Adrenal gland (tissue), 12 donors: ENCODE measurements around the gene FAM181A. TPM values are rescaled to one million over a fixed set of nuclear protein-coding genes. Genes with fewer than 3 reads are reported as not detected.

Experiments used
- DNase-seq, 7 donors: peaks; one replicate each; pipeline ENCODE4 v3.0.0-alpha.2; 2019 to 2020
- H3K27ac ChIP-seq, 5 donors: fragments of 200-600 bp; sonication (generic) in 4 of 5; 1 replicate in 3 of 5; 2 replicates in 2 of 5; pipeline versions ENCODE4 v1.5.1 to v1.8.0; 2016 to 2020; ENCODE audit warnings: mild to moderate bottlenecking in 1 of 5
- H3K27me3 ChIP-seq: fragments of 200-600 bp; 2 replicates; pipeline ENCODE4 v1.8.0; 2021
- H3K36me3 ChIP-seq, 2 donors: fragments of 200-600 bp; replicated peaks in 1 of 2; 1 replicate in 1 of 2; 2 replicates in 1 of 2; pipeline versions ENCODE4 v1.5.1 to v1.8.0; 2018 to 2022
- H3K4me1 ChIP-seq, 2 donors: fragments of 200-600 bp; replicated peaks in 1 of 2; 1 replicate in 1 of 2; 2 replicates in 1 of 2; pipeline versions ENCODE4 v1.5.1 to v1.8.0; 2018 to 2021
- H3K4me3 ChIP-seq, 4 donors: fragments of 200-600 bp; sonication (generic) in 3 of 4; one replicate each; pipeline ENCODE4 v1.5.1; 2016 to 2018
- H3K9me3 ChIP-seq, 3 donors: fragments of 200-600 bp; sonication (generic) in 1 of 3; replicated peaks in 1 of 3; 1 replicate in 2 of 3; 2 replicates in 1 of 3; pipeline versions ENCODE4 v1.5.1 to v1.8.0; 2016 to 2021
- POLR2A ChIP-seq, 2 donors: fragments of 450-650 bp; IDR thresholded peaks; one replicate each; pipeline ENCODE4 v1.6.1; 2017; ENCODE audit warnings: antibody characterized with exemption in 2 of 2, mild to moderate bottlenecking in 2 of 2, moderate library complexity in 1 of 2
- WGBS, 4 donors: extraction: QIAGEN DNeasy Blood & Tissue Kit in 2 of 4; methylation state at CpG; one replicate each; pipeline versions ENCODE4 v1.1.5 to v1.1.7; 2013 to 2017; 5-methylcytosine and 5-hydroxymethylcytosine counted together
- intact Hi-C, 2 donors: fragments of 100-400 bp; cut with DNase I; formaldehyde crosslinking; loops; one replicate each; pipeline versions ENCODE4 v1.14.1 to v1.15.0; 2022 to 2023
- microRNA-seq, 3 donors: library from miRNA; unstranded; fragments of <30 nt; microRNA quantifications; one replicate each; pipeline ENCODE4, GENCODE V29; 2017 to 2020
- polyA plus RNA-seq, 3 donors: library from polyadenylated mRNA; stranded (reverse); fragments of 200-250 nt in 2 of 3; fragments of 350-450 nt in 1 of 3; fragmentation: Illumina TruSeq in 1 of 3; extraction: RNeasy Lipid Tissue Mini Kit (QIAGEN cat#74804) in 1 of 3; gene quantifications; one replicate each; pipeline ENCODE4 v1.2.3, GENCODE V29; 2013 to 2014
- small RNA-seq, 2 donors: library from RNA; depleted of rRNA; stranded (forward); fragments of <200 nt; gene quantifications; one replicate each; pipeline ENCODE3, GENCODE V24; 2016
- total RNA-seq, 9 donors: library from RNA; depleted of rRNA in 4 of 9; stranded (reverse); fragments of >200 nt in 4 of 9; fragments of 120-200 nt in 1 of 9; fragmentation: NEBNext Ultra II Directional in 1 of 9; extraction: Animal tissue kit (Norgen Biotek cat#: 25700) in 1 of 9; gene quantifications; one replicate each; pipeline versions ENCODE4 v1.1.0 to v1.2.4, GENCODE V29; 2013 to 2023
- TF ChIP-seq, protein P1 (sequence below), 6 experiments: fragments of 450-650 bp in 4 of 6; fragments of 200-600 bp in 2 of 6; sonication (generic) in 1 of 6; IDR thresholded peaks; 1 replicate in 5 of 6; 2 replicates in 1 of 6; pipeline versions ENCODE4 v1.5.1 to v1.8.0; 2016 to 2021; ENCODE audit warnings: antibody characterized with exemption in 6 of 6, mild to moderate bottlenecking in 2 of 6, moderate library complexity in 1 of 6
- donor health status: healthy with polysubstance abuse.
- donor health status: Bipolar disorder and iron deficiency.
- donor health status: DM: yes; HTN: yes; CAD: no.
- donor health status: DM: no; HTN: no; CAD: no.
- donor health status: DM: no; HTN: no; CAD: no.
- donor health status: DM: yes; HTN: yes; CAD: no.

FAM181A gene
- total and polyA plus RNA-seq, 12 donors: not detected

DNA sequence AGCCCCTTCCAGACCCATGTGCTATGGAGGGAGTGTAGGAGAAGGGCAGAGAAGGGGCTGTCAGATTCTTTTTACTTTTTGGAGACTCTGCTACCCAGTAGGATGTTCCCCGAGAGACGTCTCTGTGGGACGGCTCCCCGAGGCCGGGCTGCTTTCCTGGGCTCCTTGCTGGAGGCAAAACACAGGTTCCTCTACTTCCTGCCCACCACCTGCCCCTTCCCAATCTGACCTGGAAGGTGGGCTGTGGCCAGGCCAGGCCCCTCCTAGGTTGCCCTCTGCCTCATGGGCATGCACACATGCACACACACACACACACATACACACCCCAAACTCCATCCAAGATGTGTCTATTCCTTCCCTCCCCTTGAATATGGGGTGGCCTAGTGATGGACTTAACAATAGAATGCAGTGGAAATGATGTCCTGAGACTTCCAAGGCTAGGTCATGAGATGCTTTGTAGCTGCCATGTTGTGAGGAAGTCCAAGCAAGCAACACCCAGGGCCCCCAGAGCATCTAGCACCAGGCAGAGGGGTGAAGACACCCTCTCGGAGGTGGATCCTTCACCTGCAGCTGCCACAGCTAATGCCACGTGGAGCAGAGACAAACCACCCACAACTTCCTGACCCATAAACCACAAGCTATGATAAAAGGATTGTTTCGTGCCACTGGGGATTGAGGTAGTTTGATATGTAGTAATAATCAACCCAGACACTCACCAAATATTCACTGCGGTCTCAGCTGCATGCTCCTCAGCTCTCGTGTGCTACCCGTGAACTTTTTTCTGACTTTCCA lies 50.8 kb downstream of the FAM181A start:
- DNase-seq: no peak
- no peaks in the 10 kb centered on the region for H3K9me3 ChIP-seq
- no peaks in the 10 kb centered on the region for H3K36me3 ChIP-seq
- no peak for TF ChIP-seq POLR2A (IDR thresholded peaks at IDR 0.05)
- TF ChIP-seq, protein P1, sequence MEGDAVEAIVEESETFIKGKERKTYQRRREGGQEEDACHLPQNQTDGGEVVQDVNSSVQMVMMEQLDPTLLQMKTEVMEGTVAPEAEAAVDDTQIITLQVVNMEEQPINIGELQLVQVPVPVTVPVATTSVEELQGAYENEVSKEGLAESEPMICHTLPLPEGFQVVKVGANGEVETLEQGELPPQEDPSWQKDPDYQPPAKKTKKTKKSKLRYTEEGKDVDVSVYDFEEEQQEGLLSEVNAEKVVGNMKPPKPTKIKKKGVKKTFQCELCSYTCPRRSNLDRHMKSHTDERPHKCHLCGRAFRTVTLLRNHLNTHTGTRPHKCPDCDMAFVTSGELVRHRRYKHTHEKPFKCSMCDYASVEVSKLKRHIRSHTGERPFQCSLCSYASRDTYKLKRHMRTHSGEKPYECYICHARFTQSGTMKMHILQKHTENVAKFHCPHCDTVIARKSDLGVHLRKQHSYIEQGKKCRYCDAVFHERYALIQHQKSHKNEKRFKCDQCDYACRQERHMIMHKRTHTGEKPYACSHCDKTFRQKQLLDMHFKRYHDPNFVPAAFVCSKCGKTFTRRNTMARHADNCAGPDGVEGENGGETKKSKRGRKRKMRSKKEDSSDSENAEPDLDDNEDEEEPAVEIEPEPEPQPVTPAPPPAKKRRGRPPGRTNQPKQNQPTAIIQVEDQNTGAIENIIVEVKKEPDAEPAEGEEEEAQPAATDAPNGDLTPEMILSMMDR (IDR thresholded peaks at IDR 0.05): no peak
- no peak overlapping the region for H3K27ac ChIP-seq
- no peaks in the 10 kb centered on the region for H3K27me3 ChIP-seq
- intact Hi-C loops: no loop called here
- no peak overlapping the region for H3K4me3 ChIP-seq
- no peaks in the 10 kb centered on the region for H3K4me1 ChIP-seq
- 83 to 91% (median 89%) methylated on average over 11 of the region's 11 CpGs for WGBS, 4 donors

DNA sequence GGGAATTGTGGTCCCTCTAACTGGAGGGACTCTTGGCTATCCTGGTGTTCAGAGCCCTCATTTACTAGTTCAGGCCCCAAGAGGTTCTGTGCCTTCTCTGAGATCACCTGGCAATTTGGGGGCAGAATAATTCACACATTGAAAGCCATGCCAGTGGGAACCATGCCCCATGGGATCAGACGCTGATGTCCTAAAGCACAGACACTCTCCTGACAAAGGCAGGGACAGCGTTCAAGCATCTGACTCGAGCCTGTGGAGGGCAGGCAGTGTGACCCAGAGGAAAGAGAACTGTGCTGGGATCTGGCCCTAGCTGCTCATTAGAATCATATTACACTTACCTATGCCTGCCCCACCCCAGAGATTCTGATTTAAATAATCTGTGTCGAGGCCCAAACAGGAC lies 51.6 kb downstream of the FAM181A start:
- Histone ChIP-seq H3K27me3 (no peaks in the 10 kb centered on the region), H3K4me3 (no peak overlapping the region), H3K9me3 (no peaks in the 10 kb centered on the region), H3K27ac (no peak overlapping the region), H3K36me3 (no peaks in the 10 kb centered on the region), H3K4me1 (no peaks in the 10 kb centered on the region)
- TF ChIP-seq POLR2A (IDR thresholded peaks at IDR 0.05): no peak
- TF ChIP-seq, protein P1 (IDR thresholded peaks at IDR 0.05): no peak
- DNase-seq: no peak
- intact Hi-C loops: no loop called here
- WGBS, 4 donors: 82 to 96% (median 90%) methylated on average over 3 to 4 of the region's 4 CpGs

Small RNA genes within 50 kb of the gene (microRNA-seq; reads per million reads assigned to microRNA genes)
- gene MIR4506: 0 reads per million in 3 donors

Small RNA genes within 50 kb of the gene (small RNA-seq; reads per million reads assigned to genes)
- gene MIR4506: 0 reads per million in 2 donors

Other genes with a start within 250 kb of the FAM181A start
- 1 to 10 TPM in 4 of 9 donors, under 1 TPM in 4, not detected in 1; 0.47 to 4.7 (median 1.2) TPM for gene PRIMA1, start 138.9 kb upstream of the FAM181A start, total RNA-seq
- 1 to 10 TPM; 1.9 to 4.2 (median 4.2) TPM for gene PRIMA1, start 138.9 kb upstream of the FAM181A start, polyA plus RNA-seq
- 1 to 10 TPM in 2 of 9 donors, under 1 TPM in 6, not detected in 1; 0.19 to 5.9 (median 0.57) TPM for gene ASB2, start 49.2 kb downstream of the FAM181A start, total RNA-seq
- gene ASB2, start 49.2 kb downstream of the FAM181A start, polyA plus RNA-seq: 1 to 10 TPM in 2 of 3 donors, under 1 TPM in 1; 0.44 to 3.5 (median 2.2) TPM
- not detected for gene CCDC197, start 70.0 kb downstream of the FAM181A start, total RNA-seq
- gene CCDC197, start 70.0 kb downstream of the FAM181A start, polyA plus RNA-seq: not detected
- gene OTUB2, start 99.0 kb downstream of the FAM181A start, total RNA-seq: 10 to 100 TPM in 1 of 9 donors, 1 to 10 TPM in 6, under 1 TPM in 2; 0.17 to 10.7 (median 1.6) TPM
- 1 to 10 TPM in 1 of 3 donors, under 1 TPM in 2; 0.47 to 2.0 (median 0.48) TPM for gene OTUB2, start 99.0 kb downstream of the FAM181A start, polyA plus RNA-seq
- 100 to 1,000 TPM; 221 to 423 (median 359) TPM for gene DDX24, start 153.9 kb downstream of the FAM181A start, total RNA-seq
- gene DDX24, start 153.9 kb downstream of the FAM181A start, polyA plus RNA-seq: 100 to 1,000 TPM; 226 to 616 (median 296) TPM
- 100 to 1,000 TPM in 2 of 9 donors, 10 to 100 TPM in 7; 54.3 to 233 (median 67.6) TPM for gene IFI27L1, start 154.0 kb downstream of the FAM181A start, total RNA-seq
- 100 to 1,000 TPM in 2 of 3 donors, 10 to 100 TPM in 1; 39.7 to 177 (median 101) TPM for gene IFI27L1, start 154.0 kb downstream of the FAM181A start, polyA plus RNA-seq
- 100 to 1,000 TPM in 8 of 9 donors, 10 to 100 TPM in 1; 15.9 to 685 (median 385) TPM for gene IFI27, start 183.4 kb downstream of the FAM181A start, total RNA-seq
- 1,000 to 10,000 TPM in 1 of 3 donors, 100 to 1,000 TPM in 2; 177 to 1,446 (median 256) TPM for gene IFI27, start 183.4 kb downstream of the FAM181A start, polyA plus RNA-seq
- 100 to 1,000 TPM in 5 of 9 donors, 10 to 100 TPM in 4; 85.9 to 312 (median 109) TPM for gene IFI27L2, start 202.3 kb downstream of the FAM181A start, total RNA-seq
- 100 to 1,000 TPM in 2 of 3 donors, 10 to 100 TPM in 1; 51.3 to 499 (median 291) TPM for gene IFI27L2, start 202.3 kb downstream of the FAM181A start, polyA plus RNA-seq
- 1 to 10 TPM in 3 of 9 donors, under 1 TPM in 6; 0.24 to 6.2 (median 0.57) TPM for gene PPP4R4, start 247.0 kb downstream of the FAM181A start, total RNA-seq
- under 1 TPM; 0.08 to 0.55 (median 0.30) TPM for gene PPP4R4, start 247.0 kb downstream of the FAM181A start, polyA plus RNA-seq